Right lobe of liver (tissue), 4 donors: ENCODE results near the gene LRCH3.

Experiments
- POLR2A ChIP-seq: fragments of 450-650 bp; IDR thresholded peaks from one replicate; pipeline ENCODE4 v1.6.1; 2017; ENCODE audit warnings: antibody characterized with exemption, mild to moderate bottlenecking
- TF ChIP-seq, protein P1 (sequence below), 4 donors: fragments of 200-600 bp in 3 of 4; fragments of 450-650 bp in 1 of 4; IDR thresholded peaks; one replicate each; pipeline versions ENCODE4 v1.5.1 to v1.8.0; 2016 to 2022; ENCODE audit warnings: antibody characterized with exemption in 4 of 4, mild to moderate bottlenecking in 2 of 4
- donor health status: DM: no; HTN: no; CAD: no.
- donor health status: DM: no; HTN: no; CAD: no.
- donor health status: DM: no; HTN: yes; CAD: no.

DNA sequence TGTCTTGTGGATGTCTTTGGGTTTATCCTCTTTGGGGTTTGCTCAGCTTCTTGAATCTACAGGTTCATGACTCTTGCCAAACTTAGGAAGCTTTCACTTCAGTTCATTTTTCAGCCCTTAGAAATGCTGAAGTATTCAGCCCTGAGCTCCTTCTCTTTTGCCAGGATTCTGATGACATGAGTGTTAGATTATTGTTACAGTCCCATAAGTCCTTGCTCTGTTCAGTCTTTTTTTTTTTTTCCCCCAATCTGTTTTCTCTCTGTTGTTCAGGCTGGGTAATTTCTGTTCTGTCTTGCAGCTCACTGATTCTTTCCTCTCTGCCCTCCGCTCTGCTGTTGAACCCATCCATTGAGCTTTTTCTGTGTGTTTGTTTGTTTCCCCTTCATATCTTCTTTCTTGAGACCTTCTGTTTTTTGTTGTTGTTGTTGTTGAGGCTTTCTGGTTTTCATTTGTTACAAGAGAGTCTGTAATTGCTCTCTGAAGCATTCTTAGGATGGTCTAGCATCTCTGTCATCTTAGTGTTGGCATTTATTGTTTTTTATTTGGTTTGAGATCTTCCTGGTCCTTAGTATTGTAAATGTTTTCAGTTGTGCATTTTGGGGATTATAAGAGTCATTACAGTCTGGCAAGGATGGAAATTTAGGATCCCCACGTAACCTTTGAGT, 18.4 kb downstream of the LRCH3 start:
- TF ChIP-seq POLR2A, result no peak
- TF ChIP-seq, protein P1, sequence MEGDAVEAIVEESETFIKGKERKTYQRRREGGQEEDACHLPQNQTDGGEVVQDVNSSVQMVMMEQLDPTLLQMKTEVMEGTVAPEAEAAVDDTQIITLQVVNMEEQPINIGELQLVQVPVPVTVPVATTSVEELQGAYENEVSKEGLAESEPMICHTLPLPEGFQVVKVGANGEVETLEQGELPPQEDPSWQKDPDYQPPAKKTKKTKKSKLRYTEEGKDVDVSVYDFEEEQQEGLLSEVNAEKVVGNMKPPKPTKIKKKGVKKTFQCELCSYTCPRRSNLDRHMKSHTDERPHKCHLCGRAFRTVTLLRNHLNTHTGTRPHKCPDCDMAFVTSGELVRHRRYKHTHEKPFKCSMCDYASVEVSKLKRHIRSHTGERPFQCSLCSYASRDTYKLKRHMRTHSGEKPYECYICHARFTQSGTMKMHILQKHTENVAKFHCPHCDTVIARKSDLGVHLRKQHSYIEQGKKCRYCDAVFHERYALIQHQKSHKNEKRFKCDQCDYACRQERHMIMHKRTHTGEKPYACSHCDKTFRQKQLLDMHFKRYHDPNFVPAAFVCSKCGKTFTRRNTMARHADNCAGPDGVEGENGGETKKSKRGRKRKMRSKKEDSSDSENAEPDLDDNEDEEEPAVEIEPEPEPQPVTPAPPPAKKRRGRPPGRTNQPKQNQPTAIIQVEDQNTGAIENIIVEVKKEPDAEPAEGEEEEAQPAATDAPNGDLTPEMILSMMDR (IDR thresholded peaks at IDR 0.05), result no peak
